GM12878 (cell line): Measurements from ENCODE around the gene PHACTR3.

Experiments
- CTCF ChIP-seq, 3 experiments: IDR thresholded peaks in 2 of 3; conservative IDR thresholded peaks in 1 of 3; 2 replicates each; pipeline ENCODE4 v1.5.1; 2011; ENCODE audit warnings: low read depth in 3 of 3, low read length in 3 of 3, mild to moderate bottlenecking in 3 of 3, control low read depth in 2 of 3, moderate library complexity in 2 of 3, inconsistent platforms in 1 of 3, mixed read lengths in 1 of 3; ENCODE audit not compliant: control insufficient read depth in 2 of 3, insufficient read depth in 1 of 3; ENCODE audit errors: extremely low read depth in 1 of 3
- EZH2 ChIP-seq: IDR thresholded peaks from 2 replicates; pipeline ENCODE4 v1.6.1; 2012; ENCODE audit warnings: low read depth, mild to moderate bottlenecking, control low read depth, inconsistent platforms, low read length, borderline replicate concordance; ENCODE audit not compliant: control insufficient read depth
- FOXK2 ChIP-seq: fragments of 450-650 bp; IDR thresholded peaks from 2 replicates; pipeline ENCODE4 v1.6.1; 2017; ENCODE audit warnings: mild to moderate bottlenecking, moderate library complexity
- POLR2A ChIP-seq: IDR thresholded peaks from 2 replicates; pipeline ENCODE4 v1.6.1; 2011; ENCODE audit warnings: low read depth, mild to moderate bottlenecking, low read length
- RFX5 ChIP-seq: IDR thresholded peaks from 2 replicates; pipeline ENCODE4 v1.6.1; 2011; ENCODE audit warnings: low read depth, low read length, improper control_type of control experiment

- TF ChIP-seq FOXK2 (no peak), RFX5 (no peak), EZH2 (no peak), CTCF (IDR thresholded peaks at IDR 0.05 in 2 of 3, conservative IDR thresholded peaks at IDR 0.05 in 1 of 3; ENCODE audit: control insufficient read depth in 2 of 3, extremely low read depth in 1 of 3, insufficient read depth in 1 of 3, low read depth in 3 of 3, low read length in 3 of 3) (no peak), POLR2A (no peak)
Measured at GRCh38 chr20:59583428-59584277, 20.7 kb upstream of the PHACTR3 start.
